Ishikawa (cell line): ENCODE results near the gene KLHL5.

Source experiments
- CEBPB ChIP-seq: IDR thresholded peaks from 2 replicates; pipeline ENCODE4 v1.6.1; 2012
- CREB1 ChIP-seq: IDR thresholded peaks from 2 replicates; pipeline ENCODE4 v1.6.1; 2012; ENCODE audit warnings: low read depth
- EGR1 ChIP-seq: IDR thresholded peaks from 2 replicates; pipeline ENCODE4 v1.6.1; 2012
- EP300 ChIP-seq: IDR thresholded peaks from 2 replicates; pipeline ENCODE4 v1.6.1; 2012; ENCODE audit warnings: borderline replicate concordance
- FOXM1 ChIP-seq: IDR thresholded peaks from 2 replicates; pipeline ENCODE4 v1.6.1; 2012; ENCODE audit warnings: low read depth, borderline replicate concordance
- MAX ChIP-seq: IDR thresholded peaks from 2 replicates; pipeline ENCODE4 v1.6.1; 2012
- NFIC ChIP-seq: IDR thresholded peaks from 2 replicates; pipeline ENCODE4 v1.6.1; 2012
- RAD21 ChIP-seq: IDR thresholded peaks from 2 replicates; pipeline ENCODE4 v1.6.1; 2012; ENCODE audit warnings: low read depth
- TAF1 ChIP-seq: IDR thresholded peaks from 2 replicates; pipeline ENCODE4 v1.6.1; 2012; ENCODE audit warnings: low read depth, mild to moderate bottlenecking
- TCF12 ChIP-seq: IDR thresholded peaks from 2 replicates; pipeline ENCODE4 v1.6.1; 2012; ENCODE audit warnings: low read depth
- TEAD4 ChIP-seq: IDR thresholded peaks from 2 replicates; pipeline ENCODE4 v1.6.1; 2012
- YY1 ChIP-seq: IDR thresholded peaks from 2 replicates; pipeline ENCODE4 v1.6.1; 2012; ENCODE audit warnings: low read depth
- ZBTB7A ChIP-seq: IDR thresholded peaks from 2 replicates; pipeline ENCODE4 v1.6.1; 2012; ENCODE audit warnings: low read depth
- TF ChIP-seq, protein P1 (sequence below): IDR thresholded peaks from 2 replicates; pipeline ENCODE4 v1.6.1; 2012
- TF ChIP-seq, protein P2 (sequence below): IDR thresholded peaks from 2 replicates; pipeline ENCODE4 v1.6.1; 2012; ENCODE audit warnings: low read depth, mild to moderate bottlenecking

The KLHL5 gene

GRCh38 chr4:39062094-39062769 is at the start of gene KLHL5:
Gene KLHL5 (plus strand): TSS chr4:39062232. CDS start chr4:39062653, 421 bp downstream.
- TF ChIP-seq EGR1 (no peak), TAF1 (no peak), MAX (no peak), CEBPB (no peak), TCF12 (no peak)

- no peak for TF ChIP-seq NFIC
- TF ChIP-seq FOXM1 = no peak
These were observed 48.0 kb upstream of the KLHL5 start for GRCh38 chr4:39014028-39014427.

GRCh38 chr4:39020130-39020529 is 41.9 kb upstream of the KLHL5 start:
- TF ChIP-seq CEBPB (no peak), MAX (no peak), TEAD4 (no peak), EP300 (no peak), EGR1 (no peak), YY1 (no peak), FOXM1 (no peak), TAF1 (no peak), RAD21 (no peak), NFIC (no peak), TCF12 (no peak), CREB1 (no peak), ZBTB7A (no peak)
- TF ChIP-seq, protein P1, sequence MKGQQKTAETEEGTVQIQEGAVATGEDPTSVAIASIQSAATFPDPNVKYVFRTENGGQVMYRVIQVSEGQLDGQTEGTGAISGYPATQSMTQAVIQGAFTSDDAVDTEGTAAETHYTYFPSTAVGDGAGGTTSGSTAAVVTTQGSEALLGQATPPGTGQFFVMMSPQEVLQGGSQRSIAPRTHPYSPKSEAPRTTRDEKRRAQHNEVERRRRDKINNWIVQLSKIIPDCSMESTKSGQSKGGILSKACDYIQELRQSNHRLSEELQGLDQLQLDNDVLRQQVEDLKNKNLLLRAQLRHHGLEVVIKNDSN = no peak
- TF ChIP-seq, protein P2, sequence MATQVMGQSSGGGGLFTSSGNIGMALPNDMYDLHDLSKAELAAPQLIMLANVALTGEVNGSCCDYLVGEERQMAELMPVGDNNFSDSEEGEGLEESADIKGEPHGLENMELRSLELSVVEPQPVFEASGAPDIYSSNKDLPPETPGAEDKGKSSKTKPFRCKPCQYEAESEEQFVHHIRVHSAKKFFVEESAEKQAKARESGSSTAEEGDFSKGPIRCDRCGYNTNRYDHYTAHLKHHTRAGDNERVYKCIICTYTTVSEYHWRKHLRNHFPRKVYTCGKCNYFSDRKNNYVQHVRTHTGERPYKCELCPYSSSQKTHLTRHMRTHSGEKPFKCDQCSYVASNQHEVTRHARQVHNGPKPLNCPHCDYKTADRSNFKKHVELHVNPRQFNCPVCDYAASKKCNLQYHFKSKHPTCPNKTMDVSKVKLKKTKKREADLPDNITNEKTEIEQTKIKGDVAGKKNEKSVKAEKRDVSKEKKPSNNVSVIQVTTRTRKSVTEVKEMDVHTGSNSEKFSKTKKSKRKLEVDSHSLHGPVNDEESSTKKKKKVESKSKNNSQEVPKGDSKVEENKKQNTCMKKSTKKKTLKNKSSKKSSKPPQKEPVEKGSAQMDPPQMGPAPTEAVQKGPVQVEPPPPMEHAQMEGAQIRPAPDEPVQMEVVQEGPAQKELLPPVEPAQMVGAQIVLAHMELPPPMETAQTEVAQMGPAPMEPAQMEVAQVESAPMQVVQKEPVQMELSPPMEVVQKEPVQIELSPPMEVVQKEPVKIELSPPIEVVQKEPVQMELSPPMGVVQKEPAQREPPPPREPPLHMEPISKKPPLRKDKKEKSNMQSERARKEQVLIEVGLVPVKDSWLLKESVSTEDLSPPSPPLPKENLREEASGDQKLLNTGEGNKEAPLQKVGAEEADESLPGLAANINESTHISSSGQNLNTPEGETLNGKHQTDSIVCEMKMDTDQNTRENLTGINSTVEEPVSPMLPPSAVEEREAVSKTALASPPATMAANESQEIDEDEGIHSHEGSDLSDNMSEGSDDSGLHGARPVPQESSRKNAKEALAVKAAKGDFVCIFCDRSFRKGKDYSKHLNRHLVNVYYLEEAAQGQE = no peak

DNA sequence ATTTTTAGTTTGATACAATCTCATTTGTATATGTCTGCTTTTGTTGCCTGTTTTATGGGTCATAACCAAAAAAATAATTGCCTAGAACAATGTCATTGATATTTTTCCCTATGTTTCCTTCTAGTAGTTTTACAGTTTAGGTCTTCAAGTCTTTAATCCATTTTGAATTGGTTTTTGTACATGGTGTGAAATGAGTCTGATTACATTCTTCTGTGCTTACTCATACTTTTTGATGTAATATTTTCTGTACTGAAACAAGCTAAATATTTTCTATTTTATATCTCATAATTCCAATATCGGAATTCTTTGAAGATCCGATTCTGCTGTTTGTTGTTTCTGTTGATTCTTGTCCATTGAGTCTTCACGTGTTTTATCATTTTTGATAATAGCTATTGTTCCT is 40.4 kb upstream of the KLHL5 start:
- TF ChIP-seq TCF12 = no peak
- TF ChIP-seq, protein P2 = no peak
- TF ChIP-seq EP300 = no peak
- no peak for TF ChIP-seq YY1
- TF ChIP-seq TAF1 = no peak
- TF ChIP-seq CEBPB = no peak
- no peak for TF ChIP-seq RAD21
- TF ChIP-seq MAX = no peak
- TF ChIP-seq, protein P1 = no peak
- no peak for TF ChIP-seq FOXM1
- no peak for TF ChIP-seq NFIC
- no peak for TF ChIP-seq TEAD4
- TF ChIP-seq ZBTB7A = no peak

- no peak for TF ChIP-seq EP300
- TF ChIP-seq NFIC = no peak
- TF ChIP-seq, protein P2 = no peak
- TF ChIP-seq YY1 = no peak
- TF ChIP-seq TEAD4 = no peak
These were observed 39.8 kb upstream of the KLHL5 start for GRCh38 chr4:39022241-39022640.
